HEK293 (cell line): Measurements from ENCODE around the gene C2orf80.

Experiments used
- CTCF ChIA-PET: fragments of 350-600 bp; formaldehyde crosslinking; extraction: SDS; loops from one replicate; lab custom pipeline; 2021; ENCODE audit warnings: antibody characterized with exemption; lab: Yijun Ruan, JAX
- POLR2A ChIA-PET: fragments of 300-600 bp; formaldehyde crosslinking; extraction: SDS; loops from one replicate; lab custom pipeline; 2020; ENCODE audit warnings: antibody characterized with exemption, inconsistent platforms; lab: Yijun Ruan, JAX
- H3K27ac ChIP-seq: fragments of 200-500 bp; sonication (Bioruptor generic); 2 replicates; pipeline ENCODE4 v1.5.1; 2014; ENCODE audit warnings: low read depth, low read length, control low read depth, inconsistent platforms; ENCODE audit errors: extremely low read depth
- H3K36me3 ChIP-seq, 2 experiments: fragments of 200-500 bp in 1 of 2; sonication (Bioruptor generic) in 1 of 2; 1 replicate in 1 of 2; 2 replicates in 1 of 2; pipeline ENCODE4 v1.5.1; 2014 to 2017; ENCODE audit warnings: inconsistent platforms in 2 of 2, low read length in 2 of 2; ENCODE audit not compliant: control insufficient read depth in 2 of 2, insufficient read depth in 1 of 2
- H3K4me1 ChIP-seq: fragments of 200-500 bp; sonication (Bioruptor generic); 2 replicates; pipeline ENCODE4 v1.5.1; 2014; ENCODE audit warnings: mild to moderate bottlenecking, low read length, inconsistent platforms; ENCODE audit not compliant: control insufficient read depth, insufficient read depth
- H3K4me3 ChIP-seq: 2 replicates; pipeline ENCODE4 v1.5.1; 2011; ENCODE audit warnings: low read depth, mild to moderate bottlenecking, control low read depth, low read length, moderate library complexity
- H3K9me3 ChIP-seq: fragments of 200-500 bp; sonication (Bioruptor generic); 2 replicates; pipeline ENCODE4 v1.5.1; 2014; ENCODE audit warnings: low read depth, low read length, inconsistent platforms; ENCODE audit not compliant: control insufficient read depth, insufficient read depth
- BCL6B ChIP-seq: fragments of 450-650 bp; formaldehyde crosslinking; IDR thresholded peaks from 2 replicates; pipeline ENCODE4 v1.5.1; 2017; ENCODE audit warnings: missing biosample characterization, missing genetic modification characterization
- SALL2 ChIP-seq: fragments of 450-650 bp; formaldehyde crosslinking; IDR thresholded peaks from 2 replicates; pipeline ENCODE4 v1.5.0; 2017; ENCODE audit warnings: missing biosample characterization, mild to moderate bottlenecking, missing genetic modification characterization, borderline replicate concordance
- YY2 ChIP-seq: fragments of 450-650 bp; formaldehyde crosslinking; IDR thresholded peaks from 2 replicates; pipeline ENCODE4 v1.5.1; 2016; ENCODE audit warnings: missing biosample characterization, missing genetic modification characterization
- ZBTB17 ChIP-seq: fragments of 450-650 bp; formaldehyde crosslinking; IDR thresholded peaks from 2 replicates; pipeline ENCODE4 v1.5.1; 2016; ENCODE audit warnings: missing biosample characterization, missing genetic modification characterization
- ZBTB48 ChIP-seq: fragments of 450-650 bp; formaldehyde crosslinking; IDR thresholded peaks from 2 replicates; pipeline ENCODE4 v1.5.1; 2016; ENCODE audit warnings: missing biosample characterization, missing genetic modification characterization
- ZFHX2 ChIP-seq: fragments of 450-650 bp; formaldehyde crosslinking; conservative IDR thresholded peaks from 2 replicates; pipeline ENCODE4 v1.5.1; 2016; ENCODE audit warnings: missing biosample characterization, missing genetic modification characterization
- ZNF155 ChIP-seq: fragments of 450-650 bp; formaldehyde crosslinking; IDR thresholded peaks from 2 replicates; pipeline ENCODE4 v1.5.1; 2016; ENCODE audit warnings: missing biosample characterization, missing genetic modification characterization
- ZNF362 ChIP-seq: fragments of 450-650 bp; formaldehyde crosslinking; IDR thresholded peaks from 2 replicates; pipeline ENCODE4 v1.5.1; 2016; ENCODE audit warnings: missing biosample characterization, missing genetic modification characterization
- ZNF366 ChIP-seq: fragments of 450-650 bp; formaldehyde crosslinking; conservative IDR thresholded peaks from 2 replicates; pipeline ENCODE4 v1.5.1; 2016; ENCODE audit warnings: missing biosample characterization, missing genetic modification characterization
- ZNF404 ChIP-seq: fragments of 450-650 bp; formaldehyde crosslinking; IDR thresholded peaks from 2 replicates; pipeline ENCODE4 v1.5.1; 2017; ENCODE audit warnings: missing biosample characterization, missing genetic modification characterization
- ZNF558 ChIP-seq: fragments of 450-650 bp; formaldehyde crosslinking; IDR thresholded peaks from 2 replicates; pipeline ENCODE4 v1.5.1; 2016; ENCODE audit warnings: missing biosample characterization, missing genetic modification characterization
- ZNF654 ChIP-seq: fragments of 450-650 bp; formaldehyde crosslinking; IDR thresholded peaks from 2 replicates; pipeline ENCODE4 v1.5.1; 2016; ENCODE audit warnings: low read depth, missing biosample characterization, missing genetic modification characterization
- ZNF777 ChIP-seq: fragments of 450-650 bp; formaldehyde crosslinking; IDR thresholded peaks from 2 replicates; pipeline ENCODE4 v1.5.1; 2017; ENCODE audit warnings: missing biosample characterization, missing genetic modification characterization, borderline replicate concordance
- ZSCAN30 ChIP-seq: fragments of 450-650 bp; IDR thresholded peaks from 2 replicates; pipeline ENCODE4 v1.5.1; 2018; ENCODE audit warnings: missing biosample characterization, mild to moderate bottlenecking, missing genetic modification characterization, moderate library complexity
- TF ChIP-seq, protein P1 (sequence below): fragments of 450-650 bp; formaldehyde crosslinking; IDR thresholded peaks from 2 replicates; pipeline ENCODE4 v1.5.1; 2016; ENCODE audit warnings: missing biosample characterization, missing genetic modification characterization
- TF ChIP-seq, protein P2 (sequence below): fragments of 450-650 bp; IDR thresholded peaks from 2 replicates; pipeline ENCODE4 v1.5.1; 2018; ENCODE audit warnings: missing biosample characterization, mild to moderate bottlenecking, missing genetic modification characterization

Gene C2orf80

DNA sequence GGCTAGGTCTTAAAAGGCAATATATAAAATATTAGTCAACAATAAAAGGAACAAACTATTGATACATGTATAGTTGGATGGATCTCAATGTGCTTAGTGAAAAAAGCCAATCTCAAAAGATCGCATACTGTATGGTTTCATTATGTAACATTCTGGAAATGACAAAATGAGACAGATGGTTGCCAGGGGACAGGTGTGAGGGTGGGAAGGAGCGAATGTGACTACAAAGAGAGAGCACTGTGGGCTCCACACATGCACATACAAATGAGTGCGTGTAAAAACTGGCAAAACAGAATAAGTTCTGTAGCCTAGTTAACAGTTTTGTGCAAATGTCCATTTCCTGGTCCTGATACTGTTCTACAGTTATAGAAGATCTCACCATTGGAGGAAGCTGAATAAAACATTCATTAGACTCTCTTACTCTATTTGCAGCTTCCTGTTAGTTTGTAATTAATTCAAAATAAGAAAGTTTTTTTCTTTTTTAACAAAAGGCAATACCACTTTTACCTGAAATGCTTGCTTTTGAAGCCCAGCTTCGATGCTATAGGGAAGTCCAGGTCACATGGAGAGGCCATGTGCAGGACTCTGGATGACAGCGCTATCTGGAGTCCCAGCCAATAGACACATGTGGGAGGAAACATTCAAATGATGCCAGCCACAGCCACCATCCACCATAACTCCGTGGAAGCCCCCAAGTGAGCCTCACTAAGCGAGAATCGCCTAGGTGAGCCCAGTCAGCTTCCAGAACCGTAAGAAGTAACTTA is 21.0 kb upstream of the C2orf80 start:
- CTCF ChIA-PET: interaction anchor here (0.5 to 0.9 kb wide), 2 partner anchors 70 to 130 kb away, joined by 3 read pairs; no protein-coding TSS in a partner anchor
- H3K4me1 ChIP-seq: no peaks in the 10 kb centered on the region
- no peaks in the 10 kb centered on the region for H3K9me3 ChIP-seq
- H3K36me3 ChIP-seq: no peaks in the 10 kb centered on the region
- TF ChIP-seq ZNF362 (tag by site-specific recombination) (no peak), BCL6B (tag by site-specific recombination) (no peak), ZFHX2 (no peak), ZBTB48 (tag by site-specific recombination) (no peak), ZNF654 (tag by site-specific recombination) (no peak), SALL2 (no peak), YY2 (tag by site-specific recombination) (no peak), ZNF777 (tag by site-specific recombination) (no peak), ZBTB17 (no peak), ZNF558 (no peak), ZSCAN30 (tag by site-specific recombination) (no peak), ZNF404 (tag by site-specific recombination) (no peak), ZNF155 (no peak)
- TF ChIP-seq, protein P1, sequence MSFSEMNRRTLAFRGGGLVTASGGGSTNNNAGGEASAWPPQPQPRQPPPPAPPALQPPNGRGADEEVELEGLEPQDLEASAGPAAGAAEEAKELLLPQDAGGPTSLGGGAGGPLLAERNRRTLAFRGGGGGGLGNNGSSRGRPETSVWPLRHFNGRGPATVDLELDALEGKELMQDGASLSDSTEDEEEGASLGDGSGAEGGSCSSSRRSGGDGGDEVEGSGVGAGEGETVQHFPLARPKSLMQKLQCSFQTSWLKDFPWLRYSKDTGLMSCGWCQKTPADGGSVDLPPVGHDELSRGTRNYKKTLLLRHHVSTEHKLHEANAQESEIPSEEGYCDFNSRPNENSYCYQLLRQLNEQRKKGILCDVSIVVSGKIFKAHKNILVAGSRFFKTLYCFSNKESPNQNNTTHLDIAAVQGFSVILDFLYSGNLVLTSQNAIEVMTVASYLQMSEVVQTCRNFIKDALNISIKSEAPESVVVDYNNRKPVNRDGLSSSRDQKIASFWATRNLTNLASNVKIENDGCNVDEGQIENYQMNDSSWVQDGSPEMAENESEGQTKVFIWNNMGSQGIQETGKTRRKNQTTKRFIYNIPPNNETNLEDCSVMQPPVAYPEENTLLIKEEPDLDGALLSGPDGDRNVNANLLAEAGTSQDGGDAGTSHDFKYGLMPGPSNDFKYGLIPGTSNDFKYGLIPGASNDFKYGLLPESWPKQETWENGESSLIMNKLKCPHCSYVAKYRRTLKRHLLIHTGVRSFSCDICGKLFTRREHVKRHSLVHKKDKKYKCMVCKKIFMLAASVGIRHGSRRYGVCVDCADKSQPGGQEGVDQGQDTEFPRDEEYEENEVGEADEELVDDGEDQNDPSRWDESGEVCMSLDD (tag by site-specific recombination): no peak
- TF ChIP-seq, all 188 proteins: peak for 0
- Histone ChIP-seq H3K4me3 (no peak overlapping the region), H3K27ac (no peak overlapping the region)
- POLR2A ChIA-PET: no interaction called here

GRCh38 chr2:208208335-208209085 is 18.7 kb upstream of the C2orf80 start:
- H3K4me1 ChIP-seq: no peaks in the 10 kb centered on the region
- no peak overlapping the region for H3K27ac ChIP-seq
- no peaks in the 10 kb centered on the region for H3K9me3 ChIP-seq
- POLR2A ChIA-PET: no interaction called here
- TF ChIP-seq ZNF366 (tag by site-specific recombination): no peak
- TF ChIP-seq, protein P2, sequence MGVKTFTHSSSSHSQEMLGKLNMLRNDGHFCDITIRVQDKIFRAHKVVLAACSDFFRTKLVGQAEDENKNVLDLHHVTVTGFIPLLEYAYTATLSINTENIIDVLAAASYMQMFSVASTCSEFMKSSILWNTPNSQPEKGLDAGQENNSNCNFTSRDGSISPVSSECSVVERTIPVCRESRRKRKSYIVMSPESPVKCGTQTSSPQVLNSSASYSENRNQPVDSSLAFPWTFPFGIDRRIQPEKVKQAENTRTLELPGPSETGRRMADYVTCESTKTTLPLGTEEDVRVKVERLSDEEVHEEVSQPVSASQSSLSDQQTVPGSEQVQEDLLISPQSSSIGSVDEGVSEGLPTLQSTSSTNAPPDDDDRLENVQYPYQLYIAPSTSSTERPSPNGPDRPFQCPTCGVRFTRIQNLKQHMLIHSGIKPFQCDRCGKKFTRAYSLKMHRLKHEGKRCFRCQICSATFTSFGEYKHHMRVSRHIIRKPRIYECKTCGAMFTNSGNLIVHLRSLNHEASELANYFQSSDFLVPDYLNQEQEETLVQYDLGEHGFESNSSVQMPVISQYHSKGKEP (tag by site-specific recombination): no peak
- CTCF ChIA-PET: interaction anchor here (0.9 kb wide), 1 partner anchor 33 kb away, joined by 3 read pairs; no protein-coding TSS in a partner anchor
- no peak overlapping the region for H3K4me3 ChIP-seq
- no peaks in the 10 kb centered on the region for H3K36me3 ChIP-seq
